CD14-positive monocyte (primary cell): ENCODE data around the gene HNRNPLL. TPM values are rescaled to one million over a fixed set of nuclear protein-coding genes. Genes with fewer than 3 reads are reported as not detected.

Experiments used
- DNase-seq, 3 donors: peaks; one replicate each; pipeline ENCODE4 v3.0.0-alpha.2; 2011 to 2022
- H2AFZ ChIP-seq: 2 replicates; pipeline ENCODE4 v1.6.0; 2012; ENCODE audit warnings: mild to moderate bottlenecking, low read depth, low read length, inconsistent platforms; ENCODE audit not compliant: insufficient read depth, poor library complexity, severe bottlenecking
- H3K27ac ChIP-seq, 2 donors: 1 replicate in 1 of 2; 2 replicates in 1 of 2; pipeline ENCODE4 v1.5.1; 2012 to 2013; ENCODE audit warnings: low read length in 2 of 2, control low read depth in 1 of 2, inconsistent platforms in 1 of 2, low read depth in 1 of 2, mild to moderate bottlenecking in 1 of 2
- H3K27me3 ChIP-seq, 2 donors: one replicate each; pipeline versions ENCODE4 v1.6.0 to v1.6.1; 2011 to 2013; ENCODE audit warnings: low read length in 2 of 2; ENCODE audit not compliant: control insufficient read depth in 2 of 2, insufficient read depth in 2 of 2
- H3K36me3 ChIP-seq, 2 donors: replicated peaks in 1 of 2; 1 replicate in 1 of 2; 2 replicates in 1 of 2; pipeline versions ENCODE4 v1.5.1 to v1.6.1; 2012 to 2013; ENCODE audit warnings: low read length in 2 of 2, control low read depth in 1 of 2, inconsistent platforms in 1 of 2, mild to moderate bottlenecking in 1 of 2; ENCODE audit not compliant: insufficient read depth in 2 of 2, control insufficient read depth in 1 of 2
- H3K4me1 ChIP-seq, 2 donors: 1 replicate in 1 of 2; 2 replicates in 1 of 2; pipeline versions ENCODE4 v1.5.1 to v1.6.1; 2012 to 2013; ENCODE audit warnings: low read length in 2 of 2, control low read depth in 1 of 2, inconsistent platforms in 1 of 2, mild to moderate bottlenecking in 1 of 2, moderate library complexity in 1 of 2; ENCODE audit not compliant: insufficient read depth in 2 of 2, control insufficient read depth in 1 of 2
- H3K4me2 ChIP-seq: replicated peaks from 2 replicates; pipeline ENCODE3; 2012; ENCODE audit warnings: low read length, moderate library complexity, mild to moderate bottlenecking; ENCODE audit not compliant: poor library complexity, severe bottlenecking; ENCODE audit errors: extremely low read depth
- H3K4me3 ChIP-seq, 3 experiments: fragments of 200-600 bp in 1 of 3; sonication (generic) in 1 of 3; replicated peaks in 1 of 3; 1 replicate in 2 of 3; 2 replicates in 1 of 3; pipeline ENCODE4 v1.5.1; 2011 to 2013; ENCODE audit warnings: low read length in 3 of 3, mild to moderate bottlenecking in 3 of 3, control low read depth in 2 of 3, low read depth in 2 of 3, inconsistent platforms in 1 of 3, moderate library complexity in 1 of 3
- H3K79me2 ChIP-seq: 2 replicates; pipeline ENCODE4 v1.6.0; 2012; ENCODE audit warnings: mild to moderate bottlenecking, control low read depth, inconsistent platforms, low read length, moderate library complexity; ENCODE audit not compliant: insufficient read depth
- H3K9ac ChIP-seq: 2 replicates; pipeline ENCODE4 v1.6.0; 2017; ENCODE audit warnings: low read length, mild to moderate bottlenecking; ENCODE audit not compliant: insufficient read depth, poor library complexity, severe bottlenecking
- H3K9me3 ChIP-seq, 2 donors: replicated peaks in 1 of 2; 1 replicate in 1 of 2; 2 replicates in 1 of 2; pipeline versions ENCODE4 v1.5.1 to v1.6.1; 2012 to 2013; ENCODE audit warnings: low read length in 2 of 2, control low read depth in 1 of 2; ENCODE audit not compliant: control insufficient read depth in 1 of 2, insufficient read depth in 1 of 2
- H4K20me1 ChIP-seq: 2 replicates; pipeline ENCODE4 v1.6.0; 2012; ENCODE audit warnings: mild to moderate bottlenecking, low read length, control low read depth, moderate library complexity; ENCODE audit not compliant: insufficient read depth
- H3K27ac Mint-ChIP-seq, 7 donors: one replicate each; pipeline ENCODE4 v1.8.0; 2020; ENCODE audit warnings: mild to moderate bottlenecking in 7 of 7, mixed read lengths in 7 of 7, moderate library complexity in 6 of 7, inconsistent platforms in 2 of 7
- H3K27me3 Mint-ChIP-seq, 3 donors: one replicate each; pipeline ENCODE4 v1.8.0; 2021 to 2022; ENCODE audit warnings: low read depth in 3 of 3, mild to moderate bottlenecking in 3 of 3, mixed read lengths in 3 of 3, moderate library complexity in 3 of 3, inconsistent platforms in 1 of 3
- H3K36me3 Mint-ChIP-seq, 2 donors: one replicate each; pipeline ENCODE4 v1.8.0; 2020; ENCODE audit warnings: mixed read lengths in 2 of 2, inconsistent platforms in 1 of 2, mild to moderate bottlenecking in 1 of 2
- H3K4me1 Mint-ChIP-seq: one replicate; pipeline ENCODE4 v1.8.0; 2020; ENCODE audit warnings: mild to moderate bottlenecking, mixed read lengths
- H3K4me3 Mint-ChIP-seq, 2 donors: one replicate each; pipeline ENCODE4 v1.8.0; 2020; ENCODE audit warnings: mild to moderate bottlenecking in 2 of 2, mixed read lengths in 2 of 2, moderate library complexity in 1 of 2
- H3K9me3 Mint-ChIP-seq, 7 donors: one replicate each; pipeline ENCODE4 v1.8.0; 2020 to 2022; ENCODE audit warnings: mixed read lengths in 7 of 7, mild to moderate bottlenecking in 6 of 7, moderate library complexity in 6 of 7, inconsistent platforms in 2 of 7
- CTCF ChIP-seq: fragments of 200-600 bp; IDR thresholded peaks from one replicate; pipeline ENCODE4 v1.8.0; 2022; ENCODE audit warnings: antibody characterized with exemption, mild to moderate bottlenecking
- WGBS: methylation state at CpG from one replicate; pipeline ENCODE4 v1.1.5; 2013; ENCODE audit warnings: missing lambda C conversion rate; ENCODE audit not compliant: insufficient coverage; 5-methylcytosine and 5-hydroxymethylcytosine counted together
- intact Hi-C, 2 donors: fragments of 100-400 bp; cut with micrococcal nuclease; formaldehyde crosslinking; loops; one replicate each; pipeline versions ENCODE4 v1.15.0 to v1.15.1; 2023
- polyA plus RNA-seq, 3 donors: library from polyadenylated mRNA; depleted of rRNA in 1 of 3; unstranded in 2 of 3; stranded (reverse) in 1 of 3; fragments of 300-500 nt in 2 of 3; fragments of >200 nt in 1 of 3; fragmentation: Illumina TruSeq in 2 of 3; gene quantifications; 1 replicate in 2 of 3; 2 replicates in 1 of 3; pipeline ENCODE4 v1.2.3, GENCODE V29; 2012 to 2021

The HNRNPLL gene
- polyA plus RNA-seq, 3 donors, result 12.4 to 16.8 (median 13.8) TPM

DNA sequence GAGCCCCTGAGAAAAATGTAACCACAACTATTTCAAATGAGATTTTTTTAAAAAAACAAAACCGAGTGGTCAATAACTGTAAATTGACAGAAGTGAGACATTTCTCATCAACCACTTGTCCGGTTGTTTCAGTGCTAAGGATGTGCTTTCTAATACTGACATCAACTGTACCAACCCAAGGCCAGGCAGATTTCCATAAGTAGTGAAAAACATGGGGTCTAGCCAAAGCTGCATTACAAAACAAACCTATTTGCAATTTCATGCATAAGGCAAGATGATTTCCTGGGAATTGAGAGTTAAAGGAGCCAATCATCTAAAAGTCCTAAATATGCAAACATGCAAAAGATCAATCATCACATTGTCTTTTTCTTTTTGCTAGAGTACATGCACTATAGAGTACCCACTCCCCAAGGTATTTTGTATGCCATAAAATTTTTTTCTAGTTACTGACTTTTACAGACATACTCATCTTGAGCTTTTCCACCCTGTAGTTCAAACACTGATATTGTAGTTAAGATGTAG, 22.6 kb downstream of the HNRNPLL start:
- intact Hi-C loops, result loop anchor here (5.0 kb wide), 2 partner anchors 147 to 162 kb away; no protein-coding TSS in a partner anchor
- Histone ChIP-seq H3K4me2 (no peak overlapping the region), H3K79me2 (peaks cover 3% of the 10 kb centered on the region), H3K4me3 (no peak overlapping the region), H4K20me1 (peaks cover 12% of the 10 kb centered on the region), H3K36me3 (peaks cover 39 to 91% of the 10 kb centered on the region in 2 donors), H2AFZ (no peak overlapping the region), H3K9me3 (no peaks in the 10 kb centered on the region), H3K27ac (no peak overlapping the region), H3K4me1 (no peaks in the 10 kb centered on the region), H3K9ac (no peak overlapping the region), H3K27me3 (no peaks in the 10 kb centered on the region)
- no peak overlapping the region for H3K4me3 Mint-ChIP-seq
- no peaks in the 10 kb centered on the region for H3K9me3 Mint-ChIP-seq
- WGBS, result no CpG with 5 or more reads among the region's 2 CpGs
- no peaks in the 10 kb centered on the region for H3K4me1 Mint-ChIP-seq
- peaks cover 59 to 65% of the 10 kb centered on the region in 2 donors for H3K36me3 Mint-ChIP-seq
- TF ChIP-seq CTCF, result no peak
- no peaks in the 10 kb centered on the region for H3K27me3 Mint-ChIP-seq
- DNase-seq, result no peak
- H3K27ac Mint-ChIP-seq, result no peak overlapping the region

- 89% methylated on average over 3 of the region's 5 CpGs for WGBS
- no peak for TF ChIP-seq CTCF
- no peak overlapping the region for H2AFZ ChIP-seq
- Mint-ChIP-seq H3K9me3 (no peaks in the 10 kb centered on the region), H3K27me3 (no peaks in the 10 kb centered on the region), H3K4me1 (no peaks in the 10 kb centered on the region), H3K36me3 (peaks cover 60 to 65% of the 10 kb centered on the region in 2 donors), H3K27ac (no peak overlapping the region), H3K4me3 (no peak overlapping the region)
- H3K27ac ChIP-seq, result no peak overlapping the region
- peaks cover 39 to 93% of the 10 kb centered on the region in 2 donors for H3K36me3 ChIP-seq
- intact Hi-C loops, result no loop called here
- DNase-seq, result no peak
- no peak overlapping the region for H3K9ac ChIP-seq
- no peak overlapping the region for H3K4me2 ChIP-seq
- H3K27me3 ChIP-seq, result no peaks in the 10 kb centered on the region
- H3K4me1 ChIP-seq, result no peaks in the 10 kb centered on the region
- H3K4me3 ChIP-seq, result no peak overlapping the region
- no peaks in the 10 kb centered on the region for H3K79me2 ChIP-seq
- peaks cover 12% of the 10 kb centered on the region for H4K20me1 ChIP-seq
- no peaks in the 10 kb centered on the region for H3K9me3 ChIP-seq
These were observed 23.9 kb downstream of the HNRNPLL start for GRCh38 chr2:38578832-38579231.
